ENCODE data around the gene ROBO1. TPM values are rescaled to one million over a fixed set of nuclear protein-coding genes. Genes with fewer than 3 reads are reported as not detected.

ROBO1 gene
- total RNA-seq, 4 donors from 2014 or later: 12.3 to 112 (median 27.1) TPM

- H3K9me3 ChIP-seq: no peaks in the 10 kb centered on the region
- no peak for DNase-seq
- intact Hi-C loops (cut with DNase I; ENCODE audit: low total_unique reads): no loop called here
- H3K4me1 ChIP-seq: no peaks in the 10 kb centered on the region
- TF ChIP-seq, protein P1, sequence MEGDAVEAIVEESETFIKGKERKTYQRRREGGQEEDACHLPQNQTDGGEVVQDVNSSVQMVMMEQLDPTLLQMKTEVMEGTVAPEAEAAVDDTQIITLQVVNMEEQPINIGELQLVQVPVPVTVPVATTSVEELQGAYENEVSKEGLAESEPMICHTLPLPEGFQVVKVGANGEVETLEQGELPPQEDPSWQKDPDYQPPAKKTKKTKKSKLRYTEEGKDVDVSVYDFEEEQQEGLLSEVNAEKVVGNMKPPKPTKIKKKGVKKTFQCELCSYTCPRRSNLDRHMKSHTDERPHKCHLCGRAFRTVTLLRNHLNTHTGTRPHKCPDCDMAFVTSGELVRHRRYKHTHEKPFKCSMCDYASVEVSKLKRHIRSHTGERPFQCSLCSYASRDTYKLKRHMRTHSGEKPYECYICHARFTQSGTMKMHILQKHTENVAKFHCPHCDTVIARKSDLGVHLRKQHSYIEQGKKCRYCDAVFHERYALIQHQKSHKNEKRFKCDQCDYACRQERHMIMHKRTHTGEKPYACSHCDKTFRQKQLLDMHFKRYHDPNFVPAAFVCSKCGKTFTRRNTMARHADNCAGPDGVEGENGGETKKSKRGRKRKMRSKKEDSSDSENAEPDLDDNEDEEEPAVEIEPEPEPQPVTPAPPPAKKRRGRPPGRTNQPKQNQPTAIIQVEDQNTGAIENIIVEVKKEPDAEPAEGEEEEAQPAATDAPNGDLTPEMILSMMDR (IDR thresholded peaks at IDR 0.05): no peak
- TF ChIP-seq POLR2A (IDR thresholded peaks at IDR 0.05): no peak
- H3K36me3 ChIP-seq: no peaks in the 10 kb centered on the region
- H3K4me3 ChIP-seq: no peak overlapping the region
- H3K27me3 ChIP-seq: no peaks in the 10 kb centered on the region
- no peak overlapping the region for H3K27ac ChIP-seq
These were observed 942.5 kb downstream of the ROBO1 start for GRCh38 chr3:78825118-78825857.

DNA sequence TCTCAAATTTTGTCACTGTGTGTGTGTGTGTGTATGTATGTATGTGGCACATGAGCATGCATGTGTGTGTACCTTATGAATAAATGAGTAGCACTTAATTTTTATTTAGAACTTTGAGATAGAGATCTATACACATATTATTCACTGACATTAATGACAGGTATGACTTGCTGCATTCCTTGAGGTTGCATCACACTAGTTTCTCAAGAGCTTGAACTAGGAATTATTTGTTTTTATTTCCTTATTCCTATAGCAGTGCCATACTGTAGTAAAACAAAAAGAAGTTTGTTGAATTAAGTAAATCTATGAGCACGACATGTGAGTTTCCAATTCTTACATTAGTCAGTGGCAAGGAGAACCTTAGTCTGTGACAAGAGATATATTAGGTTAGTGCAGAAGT is 943.9 kb downstream of the ROBO1 start:
- DNase-seq: no peak
- intact Hi-C loops (cut with DNase I; ENCODE audit: low total_unique reads): no loop called here
- Histone ChIP-seq H3K27me3 (no peaks in the 10 kb centered on the region), H3K4me1 (no peaks in the 10 kb centered on the region), H3K9me3 (no peaks in the 10 kb centered on the region), H3K27ac (no peak overlapping the region), H3K36me3 (no peaks in the 10 kb centered on the region), H3K4me3 (no peak overlapping the region)
- no peak for TF ChIP-seq POLR2A (IDR thresholded peaks at IDR 0.05)
- TF ChIP-seq, protein P1 (IDR thresholded peaks at IDR 0.05): no peak

DNA sequence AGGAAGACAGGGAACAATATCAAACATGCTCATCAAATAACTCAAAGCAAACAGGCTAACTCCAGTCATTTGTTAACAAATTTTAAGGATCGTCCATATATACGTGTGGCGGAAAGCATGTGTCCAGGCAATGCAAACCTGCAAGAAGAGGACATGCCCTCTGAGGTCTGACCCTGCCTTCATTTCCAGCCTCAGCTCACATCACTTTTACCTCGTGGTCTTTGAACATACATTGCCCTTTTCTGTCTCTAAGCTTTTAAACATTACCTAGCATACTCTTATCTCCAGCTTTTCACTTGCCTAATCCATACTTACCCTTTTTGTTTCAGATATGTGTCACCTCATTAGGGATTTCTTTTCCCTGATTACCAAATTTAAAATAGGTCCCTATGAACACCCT is 944.4 kb downstream of the ROBO1 start:
- H3K27ac ChIP-seq: no peak overlapping the region
- no peaks in the 10 kb centered on the region for H3K36me3 ChIP-seq
- no peak for DNase-seq
- H3K9me3 ChIP-seq: no peaks in the 10 kb centered on the region
- intact Hi-C loops (cut with DNase I; ENCODE audit: low total_unique reads): no loop called here
- TF ChIP-seq POLR2A (IDR thresholded peaks at IDR 0.05): no peak
- TF ChIP-seq, protein P1 (IDR thresholded peaks at IDR 0.05): no peak
- no peaks in the 10 kb centered on the region for H3K4me1 ChIP-seq
- no peak overlapping the region for H3K4me3 ChIP-seq
- no peaks in the 10 kb centered on the region for H3K27me3 ChIP-seq

DNA sequence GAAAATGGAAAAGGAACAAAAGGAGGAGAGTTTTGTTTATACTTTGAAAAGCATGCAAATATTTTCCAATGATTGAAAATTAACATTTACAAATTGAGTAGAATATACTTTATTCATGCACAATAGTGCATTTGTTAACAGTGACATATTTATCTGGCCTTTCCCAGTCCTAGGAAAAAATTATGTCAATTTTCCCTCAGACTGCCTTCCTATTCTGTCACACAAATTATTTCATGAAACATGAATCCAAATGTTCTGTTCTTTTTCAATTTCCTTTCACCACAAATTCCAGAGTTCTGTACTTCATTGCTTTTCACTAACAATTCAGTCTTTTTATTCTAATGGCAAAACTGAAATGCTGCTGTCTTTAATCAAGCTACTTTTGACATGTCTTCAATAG is 945.1 kb downstream of the ROBO1 start:
- Histone ChIP-seq H3K36me3 (no peaks in the 10 kb centered on the region), H3K27me3 (no peaks in the 10 kb centered on the region), H3K9me3 (no peaks in the 10 kb centered on the region), H3K4me3 (no peak overlapping the region), H3K27ac (no peak overlapping the region), H3K4me1 (no peaks in the 10 kb centered on the region)
- TF ChIP-seq POLR2A (IDR thresholded peaks at IDR 0.05): no peak
- TF ChIP-seq, protein P1 (IDR thresholded peaks at IDR 0.05): no peak
- no peak for DNase-seq
- intact Hi-C loops (cut with DNase I; ENCODE audit: low total_unique reads): no loop called here

DNA sequence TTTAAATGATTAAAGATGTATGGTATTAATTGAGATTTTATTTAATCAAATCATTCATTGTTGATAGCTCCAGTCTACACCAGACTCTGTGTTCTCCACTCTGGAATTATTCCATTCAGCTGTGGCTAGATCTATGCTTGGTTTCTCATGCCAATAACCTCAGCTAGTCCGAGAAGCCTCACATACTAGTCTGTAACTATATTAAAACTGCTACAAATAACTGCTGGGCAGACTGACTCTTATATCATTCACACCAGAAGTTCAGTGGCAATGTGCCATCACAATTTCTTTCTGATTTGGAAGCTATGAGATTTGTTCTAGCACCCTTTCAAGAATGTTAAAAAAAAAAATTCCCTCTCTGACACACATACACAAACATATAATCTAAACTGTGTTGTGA is 947.3 kb downstream of the ROBO1 start:
- H3K4me3 ChIP-seq: no peak overlapping the region
- DNase-seq: no peak
- H3K9me3 ChIP-seq: no peaks in the 10 kb centered on the region
- TF ChIP-seq, protein P1 (IDR thresholded peaks at IDR 0.05): no peak
- TF ChIP-seq POLR2A (IDR thresholded peaks at IDR 0.05): no peak
- H3K27me3 ChIP-seq: no peaks in the 10 kb centered on the region
- no peaks in the 10 kb centered on the region for H3K4me1 ChIP-seq
- H3K36me3 ChIP-seq: no peaks in the 10 kb centered on the region
- H3K27ac ChIP-seq: no peak overlapping the region
- intact Hi-C loops (cut with DNase I; ENCODE audit: low total_unique reads): no loop called here
